A673 (cell line): Measurements from ENCODE around the gene RPTOR.

Experiments used
- EZH2 ChIP-seq: fragments of 200-600 bp; sonication (generic); IDR thresholded peaks from 2 replicates; pipeline ENCODE4 v1.6.1; 2017; ENCODE audit warnings: borderline replicate concordance, low read depth, mild to moderate bottlenecking, mixed read lengths, antibody characterized with exemption, low read length; ENCODE audit not compliant: poor library complexity, severe bottlenecking
- TF ChIP-seq, protein P1 (sequence below): fragments of 300-800, 200-600 bp; sonication (generic); conservative IDR thresholded peaks from 2 replicates; pipeline ENCODE4 v1.5.1; 2017; ENCODE audit warnings: low read depth, mild to moderate bottlenecking, antibody characterized with exemption, low read length, moderate library complexity, mixed read lengths

DNA sequence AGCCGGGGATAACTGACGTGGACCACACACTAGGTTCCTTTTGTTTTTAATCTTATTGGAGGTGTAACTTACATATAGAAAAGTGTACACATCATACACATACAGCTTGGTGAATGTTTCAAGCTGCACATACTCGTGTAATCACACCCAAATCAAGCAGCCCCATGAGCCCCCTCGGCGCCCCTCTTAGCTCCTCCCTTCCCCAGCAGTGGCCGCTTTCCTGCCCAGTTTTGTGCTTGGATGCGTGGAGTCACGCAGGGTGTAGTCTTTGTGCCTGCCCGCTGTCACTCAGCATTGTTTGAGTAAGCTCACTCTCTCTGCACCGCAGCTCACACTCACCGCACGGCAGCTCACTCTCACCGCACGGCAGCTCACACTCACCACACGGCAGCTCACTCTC is 295.3 kb downstream of the RPTOR start:
- TF ChIP-seq, protein P1, sequence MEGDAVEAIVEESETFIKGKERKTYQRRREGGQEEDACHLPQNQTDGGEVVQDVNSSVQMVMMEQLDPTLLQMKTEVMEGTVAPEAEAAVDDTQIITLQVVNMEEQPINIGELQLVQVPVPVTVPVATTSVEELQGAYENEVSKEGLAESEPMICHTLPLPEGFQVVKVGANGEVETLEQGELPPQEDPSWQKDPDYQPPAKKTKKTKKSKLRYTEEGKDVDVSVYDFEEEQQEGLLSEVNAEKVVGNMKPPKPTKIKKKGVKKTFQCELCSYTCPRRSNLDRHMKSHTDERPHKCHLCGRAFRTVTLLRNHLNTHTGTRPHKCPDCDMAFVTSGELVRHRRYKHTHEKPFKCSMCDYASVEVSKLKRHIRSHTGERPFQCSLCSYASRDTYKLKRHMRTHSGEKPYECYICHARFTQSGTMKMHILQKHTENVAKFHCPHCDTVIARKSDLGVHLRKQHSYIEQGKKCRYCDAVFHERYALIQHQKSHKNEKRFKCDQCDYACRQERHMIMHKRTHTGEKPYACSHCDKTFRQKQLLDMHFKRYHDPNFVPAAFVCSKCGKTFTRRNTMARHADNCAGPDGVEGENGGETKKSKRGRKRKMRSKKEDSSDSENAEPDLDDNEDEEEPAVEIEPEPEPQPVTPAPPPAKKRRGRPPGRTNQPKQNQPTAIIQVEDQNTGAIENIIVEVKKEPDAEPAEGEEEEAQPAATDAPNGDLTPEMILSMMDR: no peak
- TF ChIP-seq EZH2: no peak
